K562 (cell line): Measurements from ENCODE around the gene MPZL1. TPM values are rescaled to one million over a fixed set of nuclear protein-coding genes. Genes with fewer than 3 reads are reported as not detected.

Experiments
- ARID1B ChIP-seq: fragments of 450-650 bp; IDR thresholded peaks from 2 replicates; pipeline ENCODE4 v1.6.1; 2016; ENCODE audit warnings: antibody characterized with exemption, mild to moderate bottlenecking, inconsistent platforms
- CREB1 ChIP-seq, 2 experiments: sonication (generic) in 1 of 2; formaldehyde crosslinking in 1 of 2; IDR thresholded peaks; 2 replicates each; pipeline versions ENCODE4 v1.6.1 to v1.8.0; 2012 to 2022; ENCODE audit warnings: inconsistent platforms in 1 of 2, mild to moderate bottlenecking in 1 of 2, missing genetic modification reagents in 1 of 2, moderate library complexity in 1 of 2
- HNRNPH1 ChIP-seq: fragments of 200-400 bp; formaldehyde crosslinking; optimal IDR thresholded peaks from 2 replicates; pipeline ENCODE3; 2017; ENCODE audit warnings: low read depth, mild to moderate bottlenecking, low read length, moderate library complexity
- HNRNPL ChIP-seq: fragments of 200-400 bp; formaldehyde crosslinking; IDR thresholded peaks from 2 replicates; pipeline ENCODE4 v1.6.1; 2017; ENCODE audit warnings: low read depth, mild to moderate bottlenecking, low read length
- HNRNPLL ChIP-seq: fragments of 200-400 bp; formaldehyde crosslinking; IDR thresholded peaks from 2 replicates; pipeline ENCODE4 v1.6.1; 2017; ENCODE audit warnings: low read length, low read depth, mild to moderate bottlenecking; ENCODE audit not compliant: poor library complexity, severe bottlenecking
- IFI16 ChIP-seq: fragments of 250-450 bp; sonication (Bioruptor Pico); IDR thresholded peaks from 2 replicates; pipeline ENCODE4 v2.1.2; 2022; ENCODE audit warnings: mild to moderate bottlenecking, inconsistent platforms
- SMAD4 ChIP-seq: fragments of 250-450 bp; sonication (Bioruptor Pico); conservative IDR thresholded peaks from 2 replicates; pipeline ENCODE4 v1.8.0; 2021; ENCODE audit warnings: inconsistent platforms, mild to moderate bottlenecking, moderate library complexity
- SMC3 ChIP-seq: conservative IDR thresholded peaks from 2 replicates; pipeline ENCODE4 v1.6.1; 2011; ENCODE audit warnings: low read depth, low read length, improper control_type of control experiment; ENCODE audit not compliant: insufficient read depth
- SP2 ChIP-seq: IDR thresholded peaks from 2 replicates; pipeline ENCODE4 v1.6.1; 2011; ENCODE audit warnings: mild to moderate bottlenecking, low read depth, low read length, moderate library complexity; ENCODE audit not compliant: poor library complexity, severe bottlenecking; ENCODE audit errors: extremely low read depth
- TAF7 ChIP-seq: fragments of 450-650 bp; IDR thresholded peaks from 2 replicates; pipeline ENCODE4 v1.6.1; 2016; ENCODE audit warnings: missing genetic modification characterization, missing compliant biosample characterization
- TSC22D4 ChIP-seq: fragments of 450-650 bp; IDR thresholded peaks from 2 replicates; pipeline ENCODE4 v1.6.1; 2016; ENCODE audit warnings: missing genetic modification characterization, missing biosample characterization, control low read depth
- ZFP30 ChIP-seq: fragments of 250-450 bp; sonication (Bioruptor Pico); IDR thresholded peaks from 2 replicates; pipeline ENCODE4 v1.8.0; 2022; ENCODE audit warnings: moderate library complexity, mild to moderate bottlenecking, inconsistent platforms, borderline replicate concordance
- ZNF263 ChIP-seq: sonication (generic); formaldehyde crosslinking; IDR thresholded peaks from 2 replicates; pipeline ENCODE4 v1.8.0; 2022; ENCODE audit warnings: mild to moderate bottlenecking, missing genetic modification reagents, borderline replicate concordance
- ZNF311 ChIP-seq: fragments of 250-450 bp; sonication (Bioruptor Pico); IDR thresholded peaks from 2 replicates; pipeline ENCODE4 v1.4.0; 2020; ENCODE audit warnings: mild to moderate bottlenecking, moderate library complexity
- ZNF589 ChIP-seq: fragments of 200-800 bp; sonication (Bioruptor generic); IDR thresholded peaks from 2 replicates; pipeline ENCODE4 v1.6.1; 2016; ENCODE audit warnings: low read depth, missing genetic modification characterization, missing compliant biosample characterization
- ZNF717 ChIP-seq: fragments of 250-450 bp; sonication (Bioruptor Pico); IDR thresholded peaks from 2 replicates; pipeline ENCODE4 v1.5.0; 2021
- ZSCAN29 ChIP-seq: fragments of 450-650 bp; IDR thresholded peaks from 2 replicates; pipeline ENCODE4 v1.6.1; 2017
- polyA plus RNA-seq, 8 experiments: library from polyadenylated mRNA; depleted of rRNA in 4 of 8; stranded (reverse) in 5 of 8; unstranded in 3 of 8; fragments of >200 nt; fragmentation: Nextera tagmentation in 2 of 8; fragmentation: Illumina TruSeq in 1 of 8; extraction: Ambion mirVana in 2 of 8; extraction: Trizol in 1 of 8; gene quantifications; 2 replicates each; pipeline versions ENCODE4 v1.2.1 to v1.2.3, GENCODE V29; 2011 to 2014; ENCODE audit warnings: inconsistent platforms in 1 of 8, missing spikeins in 1 of 8
- total RNA-seq, 7 experiments: library from RNA; depleted of rRNA in 6 of 7; stranded (reverse); fragments of >200 nt in 6 of 7; fragmentation: Illumina TruSeq in 2 of 7; extraction: Trizol in 2 of 7; gene quantifications; 2 replicates each; pipeline versions ENCODE4 v1.2.1 to v1.2.3, GENCODE V29; 2011 to 2021; ENCODE audit warnings: low replicate concordance in 1 of 7
- TF ChIP-seq, protein P1 (sequence below): fragments of 250-450 bp; sonication (Bioruptor Pico); IDR thresholded peaks from 2 replicates; pipeline ENCODE4 v1.5.0; 2021; ENCODE audit warnings: mild to moderate bottlenecking, borderline replicate concordance
- TF ChIP-seq, protein P2 (sequence below): fragments of 200-800 bp; sonication (Bioruptor generic); IDR thresholded peaks from 2 replicates; pipeline ENCODE4 v1.6.1; 2017; ENCODE audit warnings: missing genetic modification characterization, missing compliant biosample characterization
- TF ChIP-seq, protein P3 (sequence below): sonication (generic); formaldehyde crosslinking; IDR thresholded peaks from 2 replicates; pipeline ENCODE4 v1.4.0; 2020; ENCODE audit warnings: mild to moderate bottlenecking, missing genetic modification reagents
- TF ChIP-seq, protein P4 (sequence below): fragments of 250-450 bp; sonication (Bioruptor Pico); IDR thresholded peaks from 2 replicates; pipeline ENCODE4 v1.9.0; 2021; ENCODE audit warnings: mild to moderate bottlenecking

Gene MPZL1
- total and polyA plus RNA-seq, 9 of the 15 experiments (the other 6 are each of a cell fraction or from before 2014, with no cell fraction given), result 14.5 to 153 (median 66.5) TPM

DNA sequence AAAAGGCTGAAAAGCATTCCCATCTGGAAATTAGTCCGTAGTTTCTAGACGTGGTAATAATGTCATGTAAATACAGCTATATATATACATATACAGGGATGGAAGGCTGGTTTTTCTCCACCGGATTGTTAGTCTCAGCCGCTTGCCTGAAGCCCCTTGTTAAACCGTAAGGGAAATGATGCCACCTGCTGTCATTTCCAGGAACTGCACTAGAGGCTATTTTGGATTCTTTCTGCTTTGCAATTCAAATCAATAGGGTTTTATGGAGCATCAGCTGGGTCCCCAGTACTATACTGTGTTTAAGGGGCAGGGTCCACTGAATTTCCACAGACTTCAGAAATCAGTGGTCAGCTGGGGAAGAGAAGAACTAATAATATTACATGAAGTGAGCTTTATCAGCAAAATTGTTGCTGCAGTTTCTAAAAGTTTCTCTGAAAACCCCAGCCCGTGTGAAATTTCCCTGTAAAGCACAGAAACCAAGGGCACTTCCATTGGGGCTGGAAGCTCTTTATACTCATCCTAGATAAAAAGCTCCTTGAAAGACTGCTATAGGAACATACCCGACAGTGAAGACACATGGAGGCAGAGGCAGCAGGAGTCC, 33.8 kb upstream of the MPZL1 start (continued):
- TF ChIP-seq, protein P1, sequence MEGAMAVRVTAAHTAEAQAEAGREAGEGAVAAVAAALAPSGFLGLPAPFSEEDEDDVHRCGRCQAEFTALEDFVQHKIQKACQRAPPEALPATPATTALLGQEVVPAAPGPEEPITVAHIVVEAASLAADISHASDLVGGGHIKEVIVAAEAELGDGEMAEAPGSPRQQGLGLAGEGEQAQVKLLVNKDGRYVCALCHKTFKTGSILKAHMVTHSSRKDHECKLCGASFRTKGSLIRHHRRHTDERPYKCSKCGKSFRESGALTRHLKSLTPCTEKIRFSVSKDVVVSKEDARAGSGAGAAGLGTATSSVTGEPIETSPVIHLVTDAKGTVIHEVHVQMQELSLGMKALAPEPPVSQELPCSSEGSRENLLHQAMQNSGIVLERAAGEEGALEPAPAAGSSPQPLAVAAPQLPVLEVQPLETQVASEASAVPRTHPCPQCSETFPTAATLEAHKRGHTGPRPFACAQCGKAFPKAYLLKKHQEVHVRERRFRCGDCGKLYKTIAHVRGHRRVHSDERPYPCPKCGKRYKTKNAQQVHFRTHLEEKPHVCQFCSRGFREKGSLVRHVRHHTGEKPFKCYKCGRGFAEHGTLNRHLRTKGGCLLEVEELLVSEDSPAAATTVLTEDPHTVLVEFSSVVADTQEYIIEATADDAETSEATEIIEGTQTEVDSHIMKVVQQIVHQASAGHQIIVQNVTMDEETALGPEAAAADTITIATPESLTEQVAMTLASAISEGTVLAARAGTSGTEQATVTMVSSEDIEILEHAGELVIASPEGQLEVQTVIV (CRISPR knock-in tag), result no peak
- TF ChIP-seq TSC22D4 (tag) (no peak), ZNF263 (CRISPR knock-in tag) (no peak), ZFP30 (no peak), SP2 (no peak), HNRNPLL (no peak), SMAD4 (CRISPR knock-in tag) (no peak), CREB1 (IDR thresholded peaks at IDR 0.05) (no peak), CREB1 (CRISPR knock-in tag; IDR thresholded peaks at IDR 0.05) (no peak), ZNF717 (CRISPR knock-in tag) (no peak), HNRNPH1 (no peak), SMC3 (peak; percentile 96), TAF7 (tag) (no peak), ZNF589 (CRISPR knock-in tag) (no peak), ZSCAN29 (no peak), HNRNPL (no peak), ZNF311 (CRISPR knock-in tag) (no peak), IFI16 (CRISPR knock-in tag) (no peak), ARID1B (no peak)
- TF ChIP-seq, protein P2, sequence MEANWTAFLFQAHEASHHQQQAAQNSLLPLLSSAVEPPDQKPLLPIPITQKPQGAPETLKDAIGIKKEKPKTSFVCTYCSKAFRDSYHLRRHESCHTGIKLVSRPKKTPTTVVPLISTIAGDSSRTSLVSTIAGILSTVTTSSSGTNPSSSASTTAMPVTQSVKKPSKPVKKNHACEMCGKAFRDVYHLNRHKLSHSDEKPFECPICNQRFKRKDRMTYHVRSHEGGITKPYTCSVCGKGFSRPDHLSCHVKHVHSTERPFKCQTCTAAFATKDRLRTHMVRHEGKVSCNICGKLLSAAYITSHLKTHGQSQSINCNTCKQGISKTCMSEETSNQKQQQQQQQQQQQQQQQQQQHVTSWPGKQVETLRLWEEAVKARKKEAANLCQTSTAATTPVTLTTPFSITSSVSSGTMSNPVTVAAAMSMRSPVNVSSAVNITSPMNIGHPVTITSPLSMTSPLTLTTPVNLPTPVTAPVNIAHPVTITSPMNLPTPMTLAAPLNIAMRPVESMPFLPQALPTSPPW (CRISPR knock-in tag), result no peak
- TF ChIP-seq, protein P3, sequence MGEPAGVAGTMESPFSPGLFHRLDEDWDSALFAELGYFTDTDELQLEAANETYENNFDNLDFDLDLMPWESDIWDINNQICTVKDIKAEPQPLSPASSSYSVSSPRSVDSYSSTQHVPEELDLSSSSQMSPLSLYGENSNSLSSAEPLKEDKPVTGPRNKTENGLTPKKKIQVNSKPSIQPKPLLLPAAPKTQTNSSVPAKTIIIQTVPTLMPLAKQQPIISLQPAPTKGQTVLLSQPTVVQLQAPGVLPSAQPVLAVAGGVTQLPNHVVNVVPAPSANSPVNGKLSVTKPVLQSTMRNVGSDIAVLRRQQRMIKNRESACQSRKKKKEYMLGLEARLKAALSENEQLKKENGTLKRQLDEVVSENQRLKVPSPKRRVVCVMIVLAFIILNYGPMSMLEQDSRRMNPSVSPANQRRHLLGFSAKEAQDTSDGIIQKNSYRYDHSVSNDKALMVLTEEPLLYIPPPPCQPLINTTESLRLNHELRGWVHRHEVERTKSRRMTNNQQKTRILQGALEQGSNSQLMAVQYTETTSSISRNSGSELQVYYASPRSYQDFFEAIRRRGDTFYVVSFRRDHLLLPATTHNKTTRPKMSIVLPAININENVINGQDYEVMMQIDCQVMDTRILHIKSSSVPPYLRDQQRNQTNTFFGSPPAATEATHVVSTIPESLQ (CRISPR knock-in tag), result no peak
- TF ChIP-seq, protein P4, sequence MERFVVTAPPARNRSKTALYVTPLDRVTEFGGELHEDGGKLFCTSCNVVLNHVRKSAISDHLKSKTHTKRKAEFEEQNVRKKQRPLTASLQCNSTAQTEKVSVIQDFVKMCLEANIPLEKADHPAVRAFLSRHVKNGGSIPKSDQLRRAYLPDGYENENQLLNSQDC (CRISPR knock-in tag), result no peak
